Thymus (tissue), 11 donors: ENCODE results near the gene ITGAX. TPM values are rescaled to one million over a fixed set of nuclear protein-coding genes. Genes with fewer than 3 reads are reported as not detected.
"Not testable (repeated sequence)": the region's sequence is repeated elsewhere in the genome, so short reads cannot be mapped to it uniquely, and the experiment has no call there.

Experiments
- DNase-seq, 9 donors: peaks; one replicate each; pipeline ENCODE4 v3.0.0-alpha.2; 2013; ENCODE audit warnings: low spot score in 9 of 9, low read depth in 6 of 9, missing footprints in 1 of 9
- H3K27ac ChIP-seq, 2 donors: one replicate each; pipeline ENCODE4 v1.5.1; 2013; ENCODE audit warnings: control low read depth in 1 of 2, low read depth in 1 of 2, low read length in 1 of 2, mild to moderate bottlenecking in 1 of 2, moderate library complexity in 1 of 2
- H3K27me3 ChIP-seq, 2 donors: one replicate each; pipeline ENCODE4 v1.5.1; 2013; ENCODE audit warnings: low read length in 1 of 2; ENCODE audit not compliant: control insufficient read depth in 2 of 2, insufficient read depth in 1 of 2
- H3K36me3 ChIP-seq, 2 donors: one replicate each; pipeline ENCODE4 v1.5.1; 2013; ENCODE audit warnings: low read length in 1 of 2, mild to moderate bottlenecking in 1 of 2, moderate library complexity in 1 of 2; ENCODE audit not compliant: control insufficient read depth in 2 of 2, insufficient read depth in 2 of 2
- H3K4me1 ChIP-seq, 2 donors: one replicate each; pipeline ENCODE4 v1.5.1; 2013; ENCODE audit warnings: low read length in 2 of 2; ENCODE audit not compliant: control insufficient read depth in 2 of 2, insufficient read depth in 2 of 2
- H3K4me3 ChIP-seq, 2 donors: one replicate each; pipeline ENCODE4 v1.5.1; 2013; ENCODE audit warnings: low read length in 2 of 2, control low read depth in 1 of 2, mild to moderate bottlenecking in 1 of 2
- H3K9me3 ChIP-seq, 2 donors: one replicate each; pipeline ENCODE4 v1.5.1; 2013; ENCODE audit warnings: low read length in 1 of 2, mild to moderate bottlenecking in 1 of 2; ENCODE audit not compliant: control insufficient read depth in 2 of 2, insufficient read depth in 1 of 2
- WGBS: extraction: QIAGEN DNeasy Blood & Tissue Kit; methylation state at CpG from one replicate; pipeline ENCODE4 v1.1.7; 2013; 5-methylcytosine and 5-hydroxymethylcytosine counted together
- polyA plus RNA-seq: library from polyadenylated mRNA; stranded (reverse); fragments of 200-250 nt; gene quantifications from one replicate; pipeline ENCODE4 v1.2.3, GENCODE V29; 2013
- total RNA-seq: library from RNA; stranded (reverse); fragments of 120-200 nt; gene quantifications from one replicate; pipeline ENCODE4 v1.2.4, GENCODE V29; 2013
- donor health status: healthy.

ITGAX gene
- total and polyA plus RNA-seq, 2 donors = 3.5 to 15.5 TPM

GRCh38 chr16:31412750-31413149, 57.8 kb downstream of the ITGAX start:
- WGBS = 94% methylated on average over 10 of the region's 10 CpGs
- Histone ChIP-seq H3K4me3 (no peak overlapping the region), H3K36me3 (no peaks in the 10 kb centered on the region), H3K27ac (no peak overlapping the region), H3K4me1 (no peaks in the 10 kb centered on the region), H3K9me3 (no peaks in the 10 kb centered on the region), H3K27me3 (no peaks in the 10 kb centered on the region)
- no peak for DNase-seq

- DNase-seq = no peak
- H3K9me3 ChIP-seq = no peaks in the 10 kb centered on the region
- H3K36me3 ChIP-seq = no peaks in the 10 kb centered on the region
- H3K4me3 ChIP-seq = no peak overlapping the region
- no peaks in the 10 kb centered on the region for H3K27me3 ChIP-seq
- no peaks in the 10 kb centered on the region for H3K4me1 ChIP-seq
- no peak overlapping the region for H3K27ac ChIP-seq
- WGBS = 94% methylated on average over 5 of the region's 5 CpGs
Observed at GRCh38 chr16:31413381-31413780, 58.4 kb downstream of the ITGAX start.

- no peaks in the 10 kb centered on the region for H3K27me3 ChIP-seq
- 94% methylated on average over 4 of the region's 4 CpGs for WGBS
- no peaks in the 10 kb centered on the region for H3K4me1 ChIP-seq
- no peak overlapping the region for H3K4me3 ChIP-seq
- no peak for DNase-seq
- no peaks in the 10 kb centered on the region for H3K9me3 ChIP-seq
- H3K27ac ChIP-seq = no peak overlapping the region
- H3K36me3 ChIP-seq = no peaks in the 10 kb centered on the region
Observed at GRCh38 chr16:31413943-31414342, 59.0 kb downstream of the ITGAX start.

- no peak for DNase-seq
Observed at GRCh38 chr16:31414706-31415105, 59.7 kb downstream of the ITGAX start.

GRCh38 chr16:31416371-31416770, 61.4 kb downstream of the ITGAX start:
- Histone ChIP-seq H3K36me3 (no peaks in the 10 kb centered on the region), H3K4me3 (no peak overlapping the region), H3K9me3 (no peaks in the 10 kb centered on the region), H3K27me3 (no peaks in the 10 kb centered on the region), H3K4me1 (no peaks in the 10 kb centered on the region), H3K27ac (no peak overlapping the region)
- WGBS = 92% methylated on average over 11 of the region's 11 CpGs
- DNase-seq = no peak

More at GRCh38 chr16:31414706-31415105, 59.7 kb downstream of the ITGAX start:
- no peaks in the 10 kb centered on the region for H3K4me1 ChIP-seq
- no peaks in the 10 kb centered on the region for H3K36me3 ChIP-seq
- no peaks in the 10 kb centered on the region for H3K27me3 ChIP-seq
- 83% methylated on average over 4 of the region's 4 CpGs for WGBS
- no peak overlapping the region for H3K27ac ChIP-seq
- no peaks in the 10 kb centered on the region for H3K9me3 ChIP-seq
- no peak overlapping the region for H3K4me3 ChIP-seq

- H3K27ac ChIP-seq, H3K36me3 ChIP-seq, H3K4me3 ChIP-seq, H3K27me3 ChIP-seq, H3K9me3 ChIP-seq, H3K4me1 ChIP-seq, DNase-seq: not testable (repeated sequence)
- 98% methylated on average over 2 of the region's 2 CpGs for WGBS
Observed at GRCh38 chr16:31417036-31417435, 62.1 kb downstream of the ITGAX start.

- no peaks in the 10 kb centered on the region for H3K27me3 ChIP-seq
- WGBS = 99% methylated on average over 5 of the region's 5 CpGs
- DNase-seq = no peak
Observed at GRCh38 chr16:31417916-31418315, 62.9 kb downstream of the ITGAX start.

GRCh38 chr16:31420037-31420436, 65.1 kb downstream of the ITGAX start:
- H3K4me1 ChIP-seq = no peaks in the 10 kb centered on the region
- 80% methylated on average over 3 of the region's 3 CpGs for WGBS
- no peaks in the 10 kb centered on the region for H3K9me3 ChIP-seq
- DNase-seq = no peak
- no peak overlapping the region for H3K4me3 ChIP-seq
- no peaks in the 10 kb centered on the region for H3K27me3 ChIP-seq
- no peak overlapping the region for H3K27ac ChIP-seq
- H3K36me3 ChIP-seq = no peaks in the 10 kb centered on the region

More at GRCh38 chr16:31417916-31418315, 62.9 kb downstream of the ITGAX start:
- no peak overlapping the region for H3K4me3 ChIP-seq
- H3K4me1 ChIP-seq = no peaks in the 10 kb centered on the region
- no peaks in the 10 kb centered on the region for H3K36me3 ChIP-seq
- H3K27ac ChIP-seq = no peak overlapping the region
- no peaks in the 10 kb centered on the region for H3K9me3 ChIP-seq

GRCh38 chr16:31421587-31421986, 66.6 kb downstream of the ITGAX start:
- H3K9me3 ChIP-seq = no peaks in the 10 kb centered on the region
- H3K4me3 ChIP-seq = no peak overlapping the region
- no peak for DNase-seq
- H3K27me3 ChIP-seq = no peaks in the 10 kb centered on the region
- H3K36me3 ChIP-seq = no peaks in the 10 kb centered on the region
- H3K4me1 ChIP-seq = no peaks in the 10 kb centered on the region
- 80% methylated on average over 6 of the region's 6 CpGs for WGBS
- no peak overlapping the region for H3K27ac ChIP-seq

GRCh38 chr16:31423241-31423640, 68.3 kb downstream of the ITGAX start:
- DNase-seq = no peak
- Histone ChIP-seq H3K27ac (no peak overlapping the region), H3K9me3 (peaks cover 0 to 6% of the 10 kb centered on the region in 2 donors), H3K4me3 (no peak overlapping the region), H3K4me1 (peaks cover 0 to 4% of the 10 kb centered on the region in 2 donors), H3K36me3 (no peaks in the 10 kb centered on the region), H3K27me3 (peaks cover 0 to 9% of the 10 kb centered on the region in 2 donors)
- 54% methylated on average over 3 of the region's 3 CpGs for WGBS
